HepG2 (cell line): ENCODE results near the gene BICDL1. TPM values are rescaled to one million over a fixed set of nuclear protein-coding genes. Genes with fewer than 3 reads are reported as not detected.

Experiments used
- ATAC-seq: fragments of 200-7000 bp; cut with Tn5 transposase; 3 replicates; pipeline ENCODE4 v1.9.1; 2020; ENCODE audit warnings: mild to moderate bottlenecking, moderate library complexity
- BruUV-seq: library from RNA; stranded (reverse); fragments of 400-500 nt; replicated peaks from 2 replicates; lab custom pipeline; 2021; lab: Mats Ljungman, UMichigan
- CTCF ChIA-PET: fragments of 300-600 bp; formaldehyde crosslinking; extraction: SDS; loops from one replicate; lab custom pipeline; 2021; ENCODE audit warnings: low total read pairs, inconsistent platforms, low intra/inter-chr PET ratio; lab: Yijun Ruan, JAX
- POLR2A ChIA-PET: fragments of 350-600 bp; sonication (Branson Sonifier 250); formaldehyde crosslinking; loops from one replicate; lab custom pipeline; 2020; ENCODE audit warnings: antibody characterized with exemption, inconsistent platforms; lab: Yijun Ruan, JAX
- DNase-seq: peaks from one replicate; pipeline ENCODE4 v3.0.0-alpha.2; 2015; ENCODE audit warnings: low spot score
- FAIRE-seq: peaks from 3 replicates; lab custom pipeline; 2011; peaks lifted over from hg19 to GRCh38; lab: Jason Lieb, UNC
- H2AFZ ChIP-seq: one replicate; pipeline ENCODE4 v1.6.1; 2011; ENCODE audit warnings: low read length, inconsistent platforms
- H3K27ac ChIP-seq: fragments of 300-600 bp; 3 replicates; pipeline ENCODE4 v1.8.0; 2011; ENCODE audit warnings: mixed run types, mild to moderate bottlenecking, mixed read lengths, low read length, inconsistent platforms; ENCODE audit not compliant: insufficient read depth; ENCODE audit errors: extremely low read length
- H3K27me3 ChIP-seq, 2 experiments: fragments of 200-600 bp in 1 of 2; 2 replicates in 1 of 2; 3 replicates in 1 of 2; pipeline versions ENCODE4 v1.6.0 to v1.8.0; 2011; ENCODE audit warnings: low read length in 2 of 2, mild to moderate bottlenecking in 2 of 2, moderate library complexity in 2 of 2, inconsistent platforms in 1 of 2; ENCODE audit not compliant: insufficient read depth in 2 of 2, control insufficient read depth in 1 of 2
- H3K36me3 ChIP-seq, 2 experiments: fragments of 200-600 bp in 1 of 2; replicated peaks in 1 of 2; 2 replicates in 1 of 2; 3 replicates in 1 of 2; pipeline versions ENCODE4 v1.5.1 to v1.8.0; 2011; ENCODE audit warnings: low read length in 2 of 2, inconsistent platforms in 1 of 2; ENCODE audit not compliant: insufficient read depth in 2 of 2, control insufficient read depth in 1 of 2
- H3K4me1 ChIP-seq: 2 replicates; pipeline ENCODE4 v1.5.1; 2012; ENCODE audit warnings: low read length, inconsistent platforms; ENCODE audit not compliant: insufficient read depth
- H3K4me2 ChIP-seq: 2 replicates; pipeline ENCODE4 v1.6.0; 2011; ENCODE audit warnings: low read depth, low read length, inconsistent platforms
- H3K4me3 ChIP-seq, 3 experiments: fragments of 200-600 bp in 1 of 3; sonication (generic), shearing (Covaris generic) in 1 of 3; replicated peaks in 1 of 3; 2 replicates each; pipeline ENCODE4 v1.5.1; 2011 to 2016; ENCODE audit warnings: low read length in 3 of 3, inconsistent platforms in 2 of 3, low read depth in 2 of 3, mild to moderate bottlenecking in 2 of 3, control low read depth in 1 of 3, mixed read lengths in 1 of 3; ENCODE audit not compliant: insufficient read depth in 1 of 3
- H3K79me2 ChIP-seq: one replicate; pipeline ENCODE4 v1.6.1; 2011; ENCODE audit warnings: low read length, inconsistent platforms; ENCODE audit not compliant: insufficient read depth
- H3K9ac ChIP-seq: 2 replicates; pipeline ENCODE4 v1.6.0; 2011; ENCODE audit warnings: mild to moderate bottlenecking, low read depth, low read length, inconsistent platforms; ENCODE audit not compliant: insufficient read depth
- H3K9me3 ChIP-seq: 2 replicates; pipeline ENCODE4 v1.5.1; 2012; ENCODE audit warnings: mild to moderate bottlenecking, low read length
- H4K20me1 ChIP-seq: 2 replicates; pipeline ENCODE4 v1.6.0; 2011; ENCODE audit warnings: inconsistent platforms, mild to moderate bottlenecking, low read length, moderate library complexity; ENCODE audit not compliant: insufficient read depth
- ERF ChIP-seq: IDR thresholded peaks from 2 replicates; pipeline ENCODE4 v1.6.1; 2018; ENCODE audit warnings: missing biosample characterization, missing genetic modification reagents
- ETV5 ChIP-seq: IDR thresholded peaks from 2 replicates; pipeline ENCODE4 v1.6.1; 2018; ENCODE audit warnings: missing biosample characterization, missing genetic modification reagents, inconsistent platforms, borderline replicate concordance
- GLMP ChIP-seq: sonication (generic); formaldehyde crosslinking; IDR thresholded peaks from 2 replicates; pipeline ENCODE4 v1.9.0; 2021; ENCODE audit warnings: missing genetic modification reagents, mild to moderate bottlenecking, borderline replicate concordance
- HOXA3 ChIP-seq: sonication (generic); formaldehyde crosslinking; IDR thresholded peaks from 2 replicates; pipeline ENCODE4 v1.5.0; 2020; ENCODE audit warnings: missing genetic modification reagents
- MTA1 ChIP-seq: sonication (generic); formaldehyde crosslinking; IDR thresholded peaks from 2 replicates; pipeline ENCODE4 v1.4.0; 2020; ENCODE audit warnings: missing genetic modification reagents, mild to moderate bottlenecking, borderline replicate concordance
- NFYB ChIP-seq: sonication (generic); formaldehyde crosslinking; IDR thresholded peaks from 2 replicates; pipeline ENCODE4 v1.4.0; 2020; ENCODE audit warnings: missing genetic modification reagents
- PAXIP1 ChIP-seq: sonication (generic); formaldehyde crosslinking; conservative IDR thresholded peaks from 2 replicates; pipeline ENCODE4 v1.4.0; 2020; ENCODE audit warnings: mild to moderate bottlenecking, missing genetic modification reagents, moderate library complexity
- REL ChIP-seq: sonication (generic); formaldehyde crosslinking; conservative IDR thresholded peaks from 2 replicates; pipeline ENCODE4 v1.8.0; 2022; ENCODE audit warnings: mild to moderate bottlenecking, missing genetic modification reagents, moderate library complexity
- SOX5 ChIP-seq: IDR thresholded peaks from 2 replicates; pipeline ENCODE4 v1.6.1; 2016; ENCODE audit warnings: borderline replicate concordance
- TBP ChIP-seq: sonication (generic); formaldehyde crosslinking; IDR thresholded peaks from 2 replicates; pipeline ENCODE4 v1.5.0; 2020; ENCODE audit warnings: missing genetic modification reagents
- THAP11 ChIP-seq: IDR thresholded peaks from 2 replicates; pipeline ENCODE4 v1.6.1; 2016; ENCODE audit warnings: missing biosample characterization, missing genetic modification reagents
- TRIM24 ChIP-seq: sonication (generic); formaldehyde crosslinking; IDR thresholded peaks from 2 replicates; pipeline ENCODE4 v1.8.0; 2022; ENCODE audit warnings: mild to moderate bottlenecking, missing genetic modification reagents
- ZNF230 ChIP-seq: sonication (generic); formaldehyde crosslinking; IDR thresholded peaks from 2 replicates; pipeline ENCODE4 v1.4.0; 2020; ENCODE audit warnings: mild to moderate bottlenecking, missing genetic modification reagents
- ZNF34 ChIP-seq: sonication (generic); formaldehyde crosslinking; IDR thresholded peaks from 2 replicates; pipeline ENCODE4 v1.4.0; 2020; ENCODE audit warnings: mild to moderate bottlenecking, missing genetic modification reagents, borderline replicate concordance
- WGBS: methylation state at CpG from one replicate; pipeline ENCODE4 v1.1.6; 2017; ENCODE audit warnings: low lambda C conversion rate; 5-methylcytosine and 5-hydroxymethylcytosine counted together
- in situ Hi-C: cut with HindIII; loops from 2 replicates; pipeline ENCODE4 v1.10.0; 2017; ENCODE audit warnings: low pct_unique_long_range_greater_than_20kb; ENCODE audit not compliant: extremely low pct_ligation_motif_present
- intact Hi-C: fragments of 100-400 bp; cut with micrococcal nuclease; formaldehyde crosslinking; loops from one replicate; pipeline ENCODE4 v1.10.0; 2022; ENCODE audit not compliant: unreplicated experiment
- polyA plus RNA-seq, 8 experiments: library from polyadenylated mRNA; depleted of rRNA in 3 of 8; stranded (reverse) in 7 of 8; unstranded in 1 of 8; fragments of >200 nt; fragmentation: Illumina TruSeq in 4 of 8; extraction: Trizol in 4 of 8; gene quantifications; 2 replicates each; pipeline versions ENCODE4 v1.2.1 to v1.2.3, GENCODE V29; 2011 to 2016; ENCODE audit warnings: low read depth in 4 of 8, missing spikeins in 1 of 8, mixed read lengths in 1 of 8; ENCODE audit not compliant: insufficient read depth in 1 of 8
- total RNA-seq, 5 experiments: library from RNA; depleted of rRNA; stranded (reverse); fragments of >200 nt; fragmentation: Illumina TruSeq; extraction: Trizol; gene quantifications; 2 replicates each; pipeline ENCODE4 v1.2.3, GENCODE V29; 2016; ENCODE audit warnings: low read depth in 1 of 5

The BICDL1 gene
- total and polyA plus RNA-seq, 2 of the 13 experiments (the other 11 are each of a cell fraction or from before 2014, with no cell fraction given) = 3.6 to 9.7 TPM

GRCh38 chr12:120137833-120138232, 148.8 kb downstream of the BICDL1 start:
- BruUV-seq = no TSS peak
- ChIA-PET POLR2A (interaction anchor here (1.3 kb wide), 1 partner anchor 63 kb away, joined by 3 read pairs; the partner anchor contains the start of gene RPLP0), CTCF (no interaction called here)
- Histone ChIP-seq H3K9ac (no peak overlapping the region), H3K9me3 (no peaks in the 10 kb centered on the region), H3K27ac (no peak overlapping the region), H3K4me2 (no peak overlapping the region), H3K4me3 (no peak overlapping the region), H2AFZ (no peak overlapping the region), H3K79me2 (no peaks in the 10 kb centered on the region), H3K27me3 (no peaks in the 10 kb centered on the region), H3K4me1 (no peaks in the 10 kb centered on the region), H4K20me1 (no peaks in the 10 kb centered on the region), H3K36me3 (peaks cover 73 to 92% of the 10 kb centered on the region in 2 experiments)
- WGBS = 100% methylated on average over 3 of the region's 11 CpGs
- no peak for ATAC-seq
- DNase-seq = no peak
- FAIRE-seq = no peak
- intact Hi-C loops = no loop called here
- TF ChIP-seq REL (CRISPR knock-in tag) (no peak), GLMP (CRISPR knock-in tag) (no peak), TRIM24 (no peak), SOX5 (no peak), TBP (CRISPR knock-in tag) (no peak), PAXIP1 (CRISPR knock-in tag) (no peak), NFYB (CRISPR knock-in tag) (no peak), HOXA3 (CRISPR knock-in tag) (no peak), ZNF34 (CRISPR knock-in tag) (no peak), MTA1 (CRISPR knock-in tag) (no peak), ZNF230 (CRISPR knock-in tag) (no peak), ETV5 (CRISPR knock-in tag) (no peak), THAP11 (CRISPR knock-in tag) (no peak), ERF (no peak)
- in situ Hi-C loops = no loop called here
